8988T (cell line): ENCODE measurements around the gene ZNF326.

Source experiments
- DNase-seq: peaks from one replicate; pipeline ENCODE4 v3.0.0; 2011

The ZNF326 gene

GRCh38 chr1:89994805-89995597 is at the start of gene ZNF326:
TSS of gene ZNF326 (plus strand) at chr1:89995110. CDS start at chr1:89995258, 148 bp downstream.
- peak; percentile 88 for DNase-seq

GRCh38 chr1:89945852-89946476 is 48.9 kb upstream of the ZNF326 start:
- no peak for DNase-seq

GRCh38 chr1:89946532-89946931 is 48.4 kb upstream of the ZNF326 start:
- DNase-seq, result no peak

- DNase-seq, result no peak
Measured at GRCh38 chr1:89948722-89949345, 46.1 kb upstream of the ZNF326 start.

- no peak for DNase-seq
Measured at GRCh38 chr1:89949991-89950624, 44.8 kb upstream of the ZNF326 start.

GRCh38 chr1:89950703-89951102 is 44.2 kb upstream of the ZNF326 start:
- DNase-seq, result no peak

- DNase-seq, result no peak
Measured at GRCh38 chr1:89951766-89952604, 42.9 kb upstream of the ZNF326 start.

- DNase-seq, result no peak
Measured at GRCh38 chr1:89952605-89953130, 42.2 kb upstream of the ZNF326 start.

- no peak for DNase-seq
Measured at GRCh38 chr1:89953131-89953626, 41.7 kb upstream of the ZNF326 start.

GRCh38 chr1:89953929-89954328 is 41.0 kb upstream of the ZNF326 start:
- no peak for DNase-seq

GRCh38 chr1:89954401-89954800 is 40.5 kb upstream of the ZNF326 start:
- no peak for DNase-seq

GRCh38 chr1:89955311-89956205 is 39.4 kb upstream of the ZNF326 start:
- DNase-seq, result no peak

- no peak for DNase-seq
Measured at GRCh38 chr1:89957107-89957506, 37.8 kb upstream of the ZNF326 start.

GRCh38 chr1:89958851-89959654 is 35.9 kb upstream of the ZNF326 start:
- no peak for DNase-seq

GRCh38 chr1:89959719-89960118 is 35.2 kb upstream of the ZNF326 start:
- no peak for DNase-seq

- no peak for DNase-seq
Measured at GRCh38 chr1:89962024-89962741, 32.7 kb upstream of the ZNF326 start.

- DNase-seq, result no peak
Measured at GRCh38 chr1:89962742-89963075, 32.2 kb upstream of the ZNF326 start.

- DNase-seq, result no peak
Measured at GRCh38 chr1:89965193-89965768, 29.6 kb upstream of the ZNF326 start.

- no peak for DNase-seq
Measured at GRCh38 chr1:89966656-89967055, 28.3 kb upstream of the ZNF326 start.
